DOHH2 (cell line): ENCODE measurements around the gene SHROOM3.

Experiments
- H3F3A ChIP-seq: fragments of 200-600 bp; sonication (generic), shearing (Covaris generic); 2 replicates; pipeline ENCODE4 v1.6.0; 2016; ENCODE audit warnings: antibody characterized with exemption, mild to moderate bottlenecking; ENCODE audit not compliant: control insufficient read depth, insufficient read depth
- H3K27ac ChIP-seq: fragments of 200-600 bp; sonication (generic); 2 replicates; pipeline ENCODE4 v1.5.1; 2014; ENCODE audit warnings: low read depth, mild to moderate bottlenecking, low read length, moderate library complexity
- H3K27me3 ChIP-seq: fragments of 200-600 bp; sonication (generic); 2 replicates; pipeline ENCODE4 v1.6.1; 2014; ENCODE audit warnings: mild to moderate bottlenecking, low read length, mixed read lengths; ENCODE audit not compliant: control insufficient read depth
- H3K36me3 ChIP-seq: fragments of 200-600 bp; sonication (generic); 2 replicates; pipeline ENCODE4 v1.6.1; 2014; ENCODE audit warnings: mild to moderate bottlenecking, low read length, moderate library complexity, mixed read lengths; ENCODE audit not compliant: control insufficient read depth
- H3K4me1 ChIP-seq: fragments of 200-600 bp; sonication (generic); 2 replicates; pipeline ENCODE4 v1.6.1; 2014; ENCODE audit warnings: mild to moderate bottlenecking, low read length, mixed read lengths; ENCODE audit not compliant: control insufficient read depth
- H3K4me2 ChIP-seq: fragments of 200-600 bp; sonication (generic); 2 replicates; pipeline ENCODE4 v1.6.0; 2014; ENCODE audit warnings: mild to moderate bottlenecking, low read length, moderate library complexity
- H3K4me3 ChIP-seq: fragments of 200-600 bp; sonication (generic); 2 replicates; pipeline ENCODE4 v1.5.1; 2014; ENCODE audit warnings: mild to moderate bottlenecking, low read length, mixed read lengths
- H3K79me2 ChIP-seq: fragments of 200-600 bp; sonication (generic); 2 replicates; pipeline ENCODE4 v1.6.1; 2014; ENCODE audit warnings: mild to moderate bottlenecking, low read length, mixed read lengths; ENCODE audit not compliant: control insufficient read depth
- H3K9me2 ChIP-seq: fragments of 200-600 bp; sonication (generic); replicated peaks from 2 replicates; pipeline ENCODE4 v1.6.1; 2014; ENCODE audit warnings: mild to moderate bottlenecking, low read length, mixed read lengths; ENCODE audit not compliant: control insufficient read depth
- H3K9me3 ChIP-seq: fragments of 200-600 bp; sonication (generic); 2 replicates; pipeline ENCODE4 v1.6.1; 2014; ENCODE audit warnings: antibody characterized with exemption, low read length, mixed read lengths; ENCODE audit not compliant: control insufficient read depth, insufficient read depth
- H4K20me1 ChIP-seq: fragments of 200-600 bp; sonication (generic); 2 replicates; pipeline ENCODE4 v1.6.0; 2014; ENCODE audit warnings: low read depth, mild to moderate bottlenecking, antibody characterized with exemption, low read length, moderate library complexity; ENCODE audit not compliant: control insufficient read depth, insufficient read depth
- EZH2phosphoT487 ChIP-seq: fragments of 200-600 bp; sonication (generic); IDR thresholded peaks from 2 replicates; pipeline ENCODE4 v1.6.1; 2017; ENCODE audit warnings: borderline replicate concordance, mild to moderate bottlenecking, antibody characterized with exemption, low read length, moderate library complexity, mixed read lengths
- TF ChIP-seq, protein P1 (sequence below): fragments of 200-600 bp; sonication (generic); IDR thresholded peaks from one replicate; pipeline ENCODE4 v1.5.1; 2014; ENCODE audit warnings: antibody characterized with exemption, mild to moderate bottlenecking, low read depth, low read length; ENCODE audit not compliant: poor library complexity, severe bottlenecking

SHROOM3 gene

GRCh38 chr4:76623217-76624045 lies 188.4 kb downstream of the SHROOM3 start:
- Histone ChIP-seq H3K79me2 (no peaks in the 10 kb centered on the region), H3K27ac (no peak overlapping the region), H3K4me2 (no peak overlapping the region), H3K27me3 (no peaks in the 10 kb centered on the region), H3F3A (no peaks in the 10 kb centered on the region), H4K20me1 (no peaks in the 10 kb centered on the region), H3K36me3 (no peaks in the 10 kb centered on the region), H3K4me3 (no peak overlapping the region), H3K9me3 (no peaks in the 10 kb centered on the region), H3K9me2 (no peaks in the 10 kb centered on the region), H3K4me1 (no peaks in the 10 kb centered on the region)
- no peak for TF ChIP-seq EZH2phosphoT487
- TF ChIP-seq, protein P1, sequence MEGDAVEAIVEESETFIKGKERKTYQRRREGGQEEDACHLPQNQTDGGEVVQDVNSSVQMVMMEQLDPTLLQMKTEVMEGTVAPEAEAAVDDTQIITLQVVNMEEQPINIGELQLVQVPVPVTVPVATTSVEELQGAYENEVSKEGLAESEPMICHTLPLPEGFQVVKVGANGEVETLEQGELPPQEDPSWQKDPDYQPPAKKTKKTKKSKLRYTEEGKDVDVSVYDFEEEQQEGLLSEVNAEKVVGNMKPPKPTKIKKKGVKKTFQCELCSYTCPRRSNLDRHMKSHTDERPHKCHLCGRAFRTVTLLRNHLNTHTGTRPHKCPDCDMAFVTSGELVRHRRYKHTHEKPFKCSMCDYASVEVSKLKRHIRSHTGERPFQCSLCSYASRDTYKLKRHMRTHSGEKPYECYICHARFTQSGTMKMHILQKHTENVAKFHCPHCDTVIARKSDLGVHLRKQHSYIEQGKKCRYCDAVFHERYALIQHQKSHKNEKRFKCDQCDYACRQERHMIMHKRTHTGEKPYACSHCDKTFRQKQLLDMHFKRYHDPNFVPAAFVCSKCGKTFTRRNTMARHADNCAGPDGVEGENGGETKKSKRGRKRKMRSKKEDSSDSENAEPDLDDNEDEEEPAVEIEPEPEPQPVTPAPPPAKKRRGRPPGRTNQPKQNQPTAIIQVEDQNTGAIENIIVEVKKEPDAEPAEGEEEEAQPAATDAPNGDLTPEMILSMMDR = no peak

- no peak overlapping the region for H3K27ac ChIP-seq
- no peak overlapping the region for H3K4me3 ChIP-seq
- TF ChIP-seq, protein P1 = no peak
- no peak for TF ChIP-seq EZH2phosphoT487
Measured at GRCh38 chr4:76624241-76624681, 189.2 kb downstream of the SHROOM3 start.

DNA sequence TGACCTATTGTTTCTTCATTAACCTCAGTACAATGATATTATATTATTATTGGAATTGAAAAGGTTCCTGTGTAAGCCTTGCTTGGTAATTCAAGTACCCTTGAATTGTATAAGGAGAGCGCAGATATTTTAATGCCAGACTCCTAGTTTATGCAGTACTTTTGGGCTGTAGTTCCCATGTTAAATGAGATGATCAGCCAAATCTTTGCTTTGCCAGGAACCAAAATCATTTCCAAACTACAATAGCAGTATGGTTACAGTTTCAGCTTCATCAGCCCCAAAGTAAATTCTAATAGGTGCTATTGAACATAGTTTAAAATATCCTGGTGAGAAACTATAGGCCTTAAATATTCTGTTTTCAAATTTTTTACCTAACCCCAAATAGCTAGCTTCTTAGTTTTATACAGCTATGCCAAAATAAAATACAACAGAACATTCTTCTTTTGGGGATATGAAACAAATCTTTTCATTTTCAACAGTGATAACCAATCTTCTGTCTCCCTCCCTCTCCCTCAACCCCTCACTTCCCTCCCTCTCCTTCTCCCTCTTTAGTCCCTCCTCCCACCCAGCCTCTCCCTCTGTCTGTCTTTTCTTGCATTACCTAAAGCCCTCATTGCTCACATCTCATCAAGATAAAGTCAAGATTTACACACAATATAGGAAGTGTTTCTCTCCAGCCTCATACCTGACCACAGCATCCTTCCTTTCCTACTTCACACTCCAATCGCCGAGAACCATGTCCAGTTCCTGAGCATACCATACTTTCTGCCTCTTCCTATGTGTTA lies 190.1 kb downstream of the SHROOM3 start:
- TF ChIP-seq, protein P1 = no peak
- TF ChIP-seq EZH2phosphoT487 = no peak
- Histone ChIP-seq H3K36me3 (no peaks in the 10 kb centered on the region), H3K4me2 (no peak overlapping the region), H3K4me1 (no peaks in the 10 kb centered on the region), H3K79me2 (no peaks in the 10 kb centered on the region), H3F3A (no peaks in the 10 kb centered on the region), H3K27me3 (0 out of 2 replicates have a peak, but pooled peaks cover 2% of the 10 kb centered on the region), H3K9me2 (no peaks in the 10 kb centered on the region), H4K20me1 (no peaks in the 10 kb centered on the region), H3K4me3 (no peak overlapping the region), H3K9me3 (no peaks in the 10 kb centered on the region), H3K27ac (no peak overlapping the region)

More at GRCh38 chr4:76624241-76624681, 189.2 kb downstream of the SHROOM3 start:
- Histone ChIP-seq H3K4me2 (no peak overlapping the region), H3K36me3 (no peaks in the 10 kb centered on the region), H3K9me3 (no peaks in the 10 kb centered on the region), H3K79me2 (no peaks in the 10 kb centered on the region), H3F3A (no peaks in the 10 kb centered on the region), H3K9me2 (no peaks in the 10 kb centered on the region), H4K20me1 (no peaks in the 10 kb centered on the region), H3K27me3 (no peaks in the 10 kb centered on the region), H3K4me1 (no peaks in the 10 kb centered on the region)
